Activated CD8-positive, alpha-beta memory T cell treated with anti-CD3 and anti-CD28 coated beads, Interleukin-2, amount 50 U/mL, for 24 hours (primary cell): ENCODE results near the gene CALHM6.
"Not testable (repeated sequence)": the region's sequence is repeated elsewhere in the genome, so short reads cannot be mapped to it uniquely, and the experiment has no call there.

Experiments used
- DNase-seq: peaks from one replicate; pipeline ENCODE4 v3.0.0-alpha.2; 2020; ENCODE audit errors: extremely low read depth

The CALHM6 gene

GRCh38 chr6:116476002-116476678 is 15.0 kb downstream of the CALHM6 start:
- DNase-seq: no peak

- DNase-seq: no peak
Measured at GRCh38 chr6:116482780-116483179, 21.6 kb downstream of the CALHM6 start.

GRCh38 chr6:116483616-116484015 is 22.4 kb downstream of the CALHM6 start:
- no peak for DNase-seq

- no peak for DNase-seq
Measured at GRCh38 chr6:116485559-116486184, 24.5 kb downstream of the CALHM6 start.

GRCh38 chr6:116491610-116492330 is 30.6 kb downstream of the CALHM6 start:
- no peak for DNase-seq

GRCh38 chr6:116492331-116493067 is 31.3 kb downstream of the CALHM6 start:
- no peak for DNase-seq

GRCh38 chr6:116495161-116495560 is 34.0 kb downstream of the CALHM6 start:
- DNase-seq: not testable (repeated sequence)

GRCh38 chr6:116497113-116497676 is 36.0 kb downstream of the CALHM6 start:
- no peak for DNase-seq

- DNase-seq: no peak
Measured at GRCh38 chr6:116500969-116501433, 39.8 kb downstream of the CALHM6 start.

GRCh38 chr6:116507324-116507723 is 46.1 kb downstream of the CALHM6 start:
- DNase-seq: no peak

GRCh38 chr6:116508527-116508926 is 47.4 kb downstream of the CALHM6 start:
- DNase-seq: no peak

- DNase-seq: no peak
Measured at GRCh38 chr6:116511424-116512110, 50.4 kb downstream of the CALHM6 start, which contains the start of gene CALHM5. CALHM5 (plus strand) TSS chr6:116511639; CDS start chr6:116511697, 58 bp downstream.

- no peak for DNase-seq
Measured at GRCh38 chr6:116512111-116512559, 51.0 kb downstream of the CALHM6 start.

- no peak for DNase-seq
Measured at GRCh38 chr6:116512734-116513133, 51.6 kb downstream of the CALHM6 start.
